H9 (cell line): ENCODE results near the gene GLYR1. TPM values are rescaled to one million over a fixed set of nuclear protein-coding genes. Genes with fewer than 3 reads are reported as not detected.

Source experiments
- DNase-seq: peaks from one replicate; pipeline ENCODE4 v3.0.0-alpha.2; 2017
- H2AFZ ChIP-seq: one replicate; pipeline ENCODE4 v1.6.1; 2013; ENCODE audit warnings: mild to moderate bottlenecking, low read length, control low read depth, moderate library complexity
- H2AK5ac ChIP-seq: 2 replicates; pipeline ENCODE4 v1.6.1; 2013; ENCODE audit warnings: low read length, control low read depth, mixed read lengths; ENCODE audit not compliant: insufficient read length
- H2BK120ac ChIP-seq: one replicate; pipeline ENCODE4 v1.6.1; 2013; ENCODE audit warnings: low read depth, mild to moderate bottlenecking, low read length, control low read depth, inconsistent platforms; ENCODE audit not compliant: poor library complexity, severe bottlenecking
- H2BK12ac ChIP-seq: 2 replicates; pipeline ENCODE4 v1.6.1; 2013; ENCODE audit warnings: low read length, control low read depth, mixed read lengths, low read depth; ENCODE audit not compliant: insufficient read length
- H2BK15ac ChIP-seq: 2 replicates; pipeline ENCODE4 v1.6.1; 2013; ENCODE audit warnings: low read depth, low read length, control low read depth
- H2BK20ac ChIP-seq: one replicate; pipeline ENCODE4 v1.6.1; 2013; ENCODE audit warnings: low read depth, mild to moderate bottlenecking, low read length, control low read depth, inconsistent platforms; ENCODE audit not compliant: poor library complexity, severe bottlenecking
- H2BK5ac ChIP-seq: 2 replicates; pipeline ENCODE4 v1.6.1; 2013; ENCODE audit warnings: low read length, control low read depth, mixed read lengths; ENCODE audit not compliant: insufficient read length
- H3K14ac ChIP-seq: 2 replicates; pipeline ENCODE4 v1.6.1; 2013; ENCODE audit warnings: low read length, control low read depth; ENCODE audit not compliant: insufficient read depth
- H3K18ac ChIP-seq: 2 replicates; pipeline ENCODE4 v1.6.1; 2013; ENCODE audit warnings: low read depth, mild to moderate bottlenecking, mixed read lengths, low read length, control low read depth; ENCODE audit not compliant: insufficient read length
- H3K23ac ChIP-seq: 2 replicates; pipeline ENCODE4 v1.6.1; 2013; ENCODE audit warnings: low read length, control low read depth, mixed read lengths, low read depth; ENCODE audit not compliant: insufficient read length
- H3K23me2 ChIP-seq: 2 replicates; pipeline ENCODE4 v1.6.1; 2013; ENCODE audit warnings: low read depth, mild to moderate bottlenecking, mixed read lengths, low read length, control low read depth; ENCODE audit not compliant: insufficient read length, poor library complexity, severe bottlenecking
- H3K27ac ChIP-seq: 2 replicates; pipeline ENCODE4 v1.5.1; 2013; ENCODE audit warnings: low read length, control low read depth, mixed read lengths, low read depth; ENCODE audit not compliant: insufficient read length
- H3K27me3 ChIP-seq: 2 replicates; pipeline ENCODE4 v1.6.1; 2013; ENCODE audit warnings: low read length, control low read depth, inconsistent platforms; ENCODE audit not compliant: insufficient read depth
- H3K4ac ChIP-seq: 2 replicates; pipeline ENCODE4 v1.6.1; 2013; ENCODE audit warnings: low read depth, mild to moderate bottlenecking, control low read depth, inconsistent platforms, low read length, moderate library complexity
- H3K4me1 ChIP-seq: 2 replicates; pipeline ENCODE4 v1.6.1; 2013; ENCODE audit warnings: low read length, control low read depth, inconsistent platforms; ENCODE audit not compliant: insufficient read depth
- H3K4me2 ChIP-seq: 2 replicates; pipeline ENCODE4 v1.6.1; 2013; ENCODE audit warnings: low read length, control low read depth, mixed read lengths; ENCODE audit not compliant: insufficient read length, insufficient read depth
- H3K56ac ChIP-seq: 2 replicates; pipeline ENCODE4 v1.6.1; 2013; ENCODE audit warnings: low read depth, mild to moderate bottlenecking, mixed read lengths, low read length, control low read depth; ENCODE audit not compliant: insufficient read length
- H3K79me1 ChIP-seq: 2 replicates; pipeline ENCODE4 v1.6.1; 2013; ENCODE audit warnings: low read depth, mild to moderate bottlenecking, moderate library complexity, low read length, control low read depth, inconsistent platforms; ENCODE audit not compliant: insufficient read depth, poor library complexity, severe bottlenecking
- H3K79me2 ChIP-seq: 2 replicates; pipeline ENCODE4 v1.6.1; 2013; ENCODE audit warnings: low read length, control low read depth, inconsistent platforms; ENCODE audit not compliant: insufficient read depth
- H3K9ac ChIP-seq: 2 replicates; pipeline ENCODE4 v1.6.1; 2013; ENCODE audit warnings: low read length, control low read depth, mixed read lengths; ENCODE audit not compliant: insufficient read length; ENCODE audit errors: extremely low read depth
- H3K9me3 ChIP-seq: one replicate; pipeline ENCODE4 v1.6.1; 2013; ENCODE audit warnings: low read depth, low read length, inconsistent platforms; ENCODE audit not compliant: control insufficient read depth
- H3T11ph ChIP-seq: one replicate; pipeline ENCODE4 v1.6.1; 2013; ENCODE audit warnings: mild to moderate bottlenecking, low read length, control low read depth, inconsistent platforms
- H4K20me1 ChIP-seq: one replicate; pipeline ENCODE4 v1.6.1; 2013; ENCODE audit not compliant: control insufficient read depth, insufficient read length, insufficient read depth
- H4K5ac ChIP-seq: 2 replicates; pipeline ENCODE4 v1.6.1; 2013; ENCODE audit warnings: low read depth, mild to moderate bottlenecking, mixed read lengths, low read length, control low read depth; ENCODE audit not compliant: insufficient read length
- H4K8ac ChIP-seq: replicated peaks from 2 replicates; pipeline ENCODE4 v1.6.1; 2013; ENCODE audit warnings: low read length, control low read depth, mixed read lengths, low read depth; ENCODE audit not compliant: insufficient read length
- H4K91ac ChIP-seq: 2 replicates; pipeline ENCODE4 v1.6.1; 2013; ENCODE audit warnings: low read depth, mild to moderate bottlenecking, moderate library complexity, mixed read lengths, low read length, control low read depth; ENCODE audit not compliant: insufficient read length
- H3K27ac Mint-ChIP-seq, 3 experiments: 2 replicates in 2 of 3; 3 replicates in 1 of 3; pipeline ENCODE4 v1.8.0; 2020 to 2021; ENCODE audit warnings: mixed read lengths in 3 of 3, mild to moderate bottlenecking in 1 of 3, moderate library complexity in 1 of 3
- H3K27me3 Mint-ChIP-seq: 2 replicates; pipeline ENCODE4 v1.8.0; 2021; ENCODE audit warnings: low read depth, mild to moderate bottlenecking, moderate library complexity, mixed read lengths
- H3K36me3 Mint-ChIP-seq, 3 experiments: 2 replicates in 2 of 3; 3 replicates in 1 of 3; pipeline ENCODE4 v1.8.0; 2020 to 2021; ENCODE audit warnings: low read depth in 3 of 3, mixed read lengths in 3 of 3; ENCODE audit not compliant: insufficient read depth in 1 of 3
- H3K4me1 Mint-ChIP-seq, 2 experiments: 2 replicates each; pipeline ENCODE4 v1.8.0; 2020; ENCODE audit warnings: mixed read lengths in 2 of 2
- H3K4me3 Mint-ChIP-seq, 2 experiments: 2 replicates in 1 of 2; 3 replicates in 1 of 2; pipeline ENCODE4 v1.8.0; 2020 to 2021; ENCODE audit warnings: mild to moderate bottlenecking in 2 of 2, mixed read lengths in 2 of 2, moderate library complexity in 1 of 2
- H3K9me3 Mint-ChIP-seq, 2 experiments: 2 replicates in 1 of 2; 3 replicates in 1 of 2; pipeline ENCODE4 v1.8.0; 2020; ENCODE audit warnings: mild to moderate bottlenecking in 2 of 2, mixed read lengths in 2 of 2, moderate library complexity in 1 of 2
- CTCF ChIP-seq: fragments of 200-600 bp; sonication (generic); conservative IDR thresholded peaks from 3 replicates; pipeline ENCODE4 v1.8.0; 2021; ENCODE audit warnings: antibody characterized with exemption, mild to moderate bottlenecking
- WGBS: extraction: QIAGEN DNeasy Blood & Tissue Kit; methylation state at CpG from one replicate; pipeline ENCODE4 v1.1.7; 2013; ENCODE audit warnings: missing lambda C conversion rate, low lambda C conversion rate, mixed read lengths; ENCODE audit not compliant: insufficient read length; ENCODE audit errors: extremely low coverage; 5-methylcytosine and 5-hydroxymethylcytosine counted together
- total RNA-seq: library from RNA; stranded (reverse); gene quantifications from 2 replicates; pipeline ENCODE4 v1.2.1, GENCODE V29; 2021

Gene GLYR1
- total RNA-seq, 1 experiment from 2014 or later, result 114 TPM

GRCh38 chr16:4772351-4772750 is 74.7 kb downstream of the GLYR1 start:
- no peak overlapping the region for H2AK5ac ChIP-seq
- H3K56ac ChIP-seq, result no peak overlapping the region

More at GRCh38 chr16:4772351-4772750, 74.7 kb downstream of the GLYR1 start:
- no peak overlapping the region for H3T11ph ChIP-seq
- H3K27ac Mint-ChIP-seq, result no peak overlapping the region
- no peak overlapping the region for H2BK120ac ChIP-seq
- H3K9ac ChIP-seq, result no peak overlapping the region
- H3K27me3 ChIP-seq, result no peaks in the 10 kb centered on the region
- H4K91ac ChIP-seq, result no peak overlapping the region
- H3K14ac ChIP-seq, result no peak overlapping the region
- no peak overlapping the region for H4K8ac ChIP-seq
- no peak overlapping the region for H2BK5ac ChIP-seq
- no peak overlapping the region for H2BK12ac ChIP-seq
- DNase-seq, result no peak
- H3K4ac ChIP-seq, result no peak overlapping the region
- no peak overlapping the region for H2AFZ ChIP-seq
- TF ChIP-seq CTCF, result no peak
- no peak overlapping the region for H3K4me2 ChIP-seq
- H3K4me1 Mint-ChIP-seq, result peaks cover 14 to 16% of the 10 kb centered on the region in 2 experiments
- H3K4me3 Mint-ChIP-seq, result no peak overlapping the region
- H3K23ac ChIP-seq, result no peak overlapping the region
- WGBS, result no CpG with 5 or more reads among the region's 5 CpGs
- H4K5ac ChIP-seq, result no peak overlapping the region
- no peak overlapping the region for H2BK20ac ChIP-seq
- H3K27me3 Mint-ChIP-seq, result no peaks in the 10 kb centered on the region; the same call in none of the 2 replicates
- H3K23me2 ChIP-seq, result peaks cover 8% of the 10 kb centered on the region
- no peak overlapping the region for H3K27ac ChIP-seq
- no peaks in the 10 kb centered on the region for H3K36me3 Mint-ChIP-seq
- H3K79me1 ChIP-seq, result no peaks in the 10 kb centered on the region
- no peak overlapping the region for H3K18ac ChIP-seq
- H3K4me1 ChIP-seq, result no peaks in the 10 kb centered on the region
- H4K20me1 ChIP-seq, result no peaks in the 10 kb centered on the region
- H3K9me3 Mint-ChIP-seq, result no peaks in the 10 kb centered on the region
- no peaks in the 10 kb centered on the region for H3K9me3 ChIP-seq
- H3K79me2 ChIP-seq, result no peaks in the 10 kb centered on the region
- H2BK15ac ChIP-seq, result no peak overlapping the region
